PC-9 (cell line): Measurements from ENCODE around the gene MAEL.

Experiments used
- CTCF ChIP-seq: fragments of 200-600 bp; sonication (generic); conservative IDR thresholded peaks from 2 replicates; pipeline ENCODE4 v1.6.1; 2017; ENCODE audit warnings: mixed run types, antibody characterized with exemption, mild to moderate bottlenecking, moderate library complexity
- EZH2 ChIP-seq: fragments of 200-600 bp; sonication (generic); IDR thresholded peaks from 2 replicates; pipeline ENCODE4 v1.8.0; 2017; ENCODE audit warnings: antibody characterized with exemption, low read depth

DNA sequence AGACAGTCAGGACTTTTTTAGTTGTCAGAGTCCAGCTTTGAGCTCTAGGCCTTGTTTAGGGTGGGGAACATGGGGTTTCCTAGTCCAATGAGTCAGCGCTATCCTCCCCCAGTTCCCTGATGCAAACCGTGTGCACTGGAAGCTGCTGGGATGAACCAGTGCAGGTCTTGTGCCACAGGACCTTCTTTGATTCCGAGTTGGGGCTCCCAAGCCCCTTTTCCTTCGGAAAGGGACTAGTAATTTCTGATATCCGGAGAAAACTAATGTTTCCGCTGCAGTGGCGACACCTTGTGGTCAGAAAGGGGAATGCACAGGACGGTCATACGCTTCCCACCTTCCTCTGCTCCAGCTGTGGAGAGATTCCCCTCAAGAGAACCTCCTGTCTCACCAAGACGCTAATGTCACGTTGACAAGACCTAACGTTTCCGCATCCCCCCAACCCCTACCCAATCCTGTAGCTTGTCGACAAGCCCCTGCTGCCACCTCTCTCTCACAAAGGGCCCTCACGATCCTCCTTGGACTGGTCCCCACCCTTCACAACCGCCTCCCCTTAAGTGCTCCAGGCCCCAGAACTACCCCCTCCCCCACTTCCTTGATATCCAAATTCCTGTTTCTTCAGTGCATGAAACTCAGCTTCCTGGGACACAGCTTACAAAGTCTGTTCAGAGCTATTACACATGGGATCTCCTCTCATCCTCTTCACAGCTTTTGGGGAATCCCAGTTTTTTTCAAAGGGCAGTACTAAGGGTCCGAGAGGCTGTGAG lies 70.1 kb downstream of the MAEL start:
- TF ChIP-seq EZH2 = no peak
- peak; percentile 97 for TF ChIP-seq CTCF
